GM18526 (cell line): ENCODE measurements around the gene C2orf68.

Source experiments
- POLR2A ChIP-seq: IDR thresholded peaks from 3 replicates; pipeline ENCODE4 v1.6.1; 2011; ENCODE audit not compliant: insufficient read length; ENCODE audit errors: extremely low read depth

Gene C2orf68

DNA sequence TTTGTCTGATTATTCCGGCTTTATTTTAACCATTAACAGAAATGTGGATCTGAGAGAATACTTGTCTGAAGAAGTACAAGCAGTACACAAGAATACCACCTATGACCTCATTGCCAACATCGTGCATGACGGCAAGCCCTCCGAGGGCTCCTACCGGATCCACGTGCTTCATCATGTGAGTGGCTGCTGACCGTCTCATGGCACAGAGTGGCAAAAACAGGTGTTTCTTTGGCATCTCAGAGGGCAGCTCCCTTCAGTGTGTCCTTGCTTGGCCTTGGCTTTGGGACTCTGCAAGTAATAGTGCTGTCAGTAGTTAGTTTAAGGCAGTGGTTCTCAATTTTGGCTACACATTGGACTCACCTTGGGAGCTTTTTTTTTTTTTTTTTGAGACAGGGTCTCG is 33.0 kb upstream of the C2orf68 start:
- no peak for TF ChIP-seq POLR2A

DNA sequence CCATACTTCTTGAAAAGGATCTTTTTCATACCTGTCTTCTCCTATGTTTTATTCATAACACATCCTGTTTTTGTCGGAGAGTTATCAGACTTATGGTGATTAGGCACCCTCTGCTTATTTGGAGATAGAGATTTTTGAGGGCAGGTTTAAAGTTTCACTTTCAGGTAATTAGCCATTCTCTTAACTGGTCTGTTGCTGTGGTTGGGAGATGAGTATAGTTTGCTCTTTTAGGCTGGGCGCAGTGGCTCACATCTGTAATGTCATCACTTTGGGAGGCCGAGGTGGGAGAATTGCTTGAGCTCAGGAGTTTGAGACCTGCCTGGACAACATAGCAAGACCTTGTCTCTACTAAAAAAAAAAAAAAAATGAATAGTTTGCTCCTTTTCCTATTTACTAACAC is 30.9 kb upstream of the C2orf68 start:
- TF ChIP-seq POLR2A: no peak

DNA sequence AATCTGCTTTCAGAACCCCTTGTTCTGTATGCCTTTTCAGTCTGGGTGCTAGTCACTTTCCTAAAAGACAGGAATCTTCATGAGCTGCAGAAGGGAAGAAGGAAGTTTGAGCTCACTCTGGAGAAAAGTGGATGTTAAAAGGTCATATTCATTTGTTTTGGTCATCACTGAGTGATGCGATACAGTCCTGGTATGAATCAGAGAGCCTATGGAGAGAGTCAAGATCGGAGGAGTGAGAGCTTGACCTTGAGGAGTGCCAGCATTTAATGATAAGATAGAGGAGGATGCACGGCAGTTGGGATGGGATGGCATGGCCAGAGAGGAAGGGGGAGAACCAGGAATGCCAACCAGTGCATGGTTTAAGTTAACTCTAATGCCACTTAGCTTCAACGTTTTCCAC is 23.8 kb upstream of the C2orf68 start:
- no peak for TF ChIP-seq POLR2A

DNA sequence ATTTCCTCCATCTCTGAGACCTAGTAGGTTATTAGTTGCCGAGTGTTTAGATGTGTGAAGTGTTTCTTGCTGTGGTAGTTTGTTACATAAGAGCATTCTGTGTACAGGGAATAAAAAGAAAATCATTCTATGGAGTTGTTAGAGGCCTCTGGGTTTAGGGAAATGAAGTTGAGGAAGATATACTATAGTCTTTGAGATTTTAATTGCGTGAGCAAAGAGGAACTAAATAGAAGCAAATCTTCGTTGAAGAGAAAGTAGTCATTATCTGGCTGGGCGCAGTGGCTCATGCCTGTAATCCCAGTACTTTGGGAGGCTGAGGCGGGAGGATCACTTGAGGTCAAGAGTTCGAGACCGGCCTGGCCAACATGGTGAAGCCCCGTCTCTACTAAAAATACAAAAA is 23.1 kb upstream of the C2orf68 start:
- no peak for TF ChIP-seq POLR2A

DNA sequence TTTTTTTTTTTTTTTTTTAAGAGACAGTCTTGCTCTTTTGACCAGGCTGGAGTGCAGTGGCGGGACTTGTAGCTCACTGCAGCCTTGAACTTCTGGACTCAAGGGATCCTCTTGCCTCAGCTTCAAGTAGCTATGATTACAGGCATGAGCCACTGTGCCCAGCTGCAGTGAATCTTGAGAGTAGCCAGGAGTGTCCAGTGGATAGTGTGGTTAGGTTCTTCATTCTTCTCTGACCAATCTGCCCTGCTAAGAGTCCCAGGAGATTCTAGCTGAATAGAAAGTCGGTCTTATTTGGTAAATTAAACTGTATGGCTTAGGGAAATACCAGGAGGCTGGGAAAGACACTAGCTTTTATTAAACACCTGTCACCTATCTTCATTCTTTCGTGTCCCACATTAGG is 19.4 kb upstream of the C2orf68 start:
- TF ChIP-seq POLR2A: no peak

DNA sequence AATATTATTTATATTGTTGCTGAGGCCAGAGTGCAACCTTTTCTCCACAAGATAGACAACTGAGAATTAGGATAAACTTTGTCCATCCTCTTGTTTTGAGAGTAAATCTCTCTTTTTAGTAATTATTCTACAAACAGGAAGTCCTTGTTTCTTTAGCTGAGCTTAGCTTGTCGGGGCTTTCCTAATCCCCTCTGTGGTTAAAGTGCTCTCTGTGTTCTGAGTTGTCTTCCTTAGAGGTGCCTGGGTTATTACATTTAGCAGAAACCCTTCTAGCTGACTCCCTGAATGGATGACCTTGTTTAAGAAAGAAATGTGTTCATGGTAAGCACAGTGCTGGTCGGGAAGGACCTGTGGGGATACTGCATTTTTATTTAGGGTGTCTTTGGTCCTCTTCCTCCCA is 16.8 kb upstream of the C2orf68 start:
- no peak for TF ChIP-seq POLR2A

DNA sequence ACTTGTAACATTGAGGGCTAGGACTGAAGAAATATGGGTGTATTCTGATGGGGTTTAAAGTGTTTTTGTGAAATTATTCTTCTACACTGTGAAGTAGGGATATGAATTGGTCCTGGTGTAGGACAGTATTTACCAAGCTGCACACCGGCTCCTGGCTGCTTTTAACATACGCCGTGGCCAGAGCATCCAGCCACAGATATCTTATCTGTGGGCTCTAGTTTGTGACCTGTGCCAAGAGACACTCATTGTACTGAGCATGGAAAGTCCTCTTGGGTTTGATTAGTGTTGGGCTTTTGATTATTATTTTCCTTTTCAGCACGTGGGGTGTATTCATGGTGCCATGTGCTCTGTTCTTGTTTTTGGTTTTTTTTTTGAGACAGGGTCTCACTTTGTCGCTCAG is 12.1 kb upstream of the C2orf68 start:
- no peak for TF ChIP-seq POLR2A

DNA sequence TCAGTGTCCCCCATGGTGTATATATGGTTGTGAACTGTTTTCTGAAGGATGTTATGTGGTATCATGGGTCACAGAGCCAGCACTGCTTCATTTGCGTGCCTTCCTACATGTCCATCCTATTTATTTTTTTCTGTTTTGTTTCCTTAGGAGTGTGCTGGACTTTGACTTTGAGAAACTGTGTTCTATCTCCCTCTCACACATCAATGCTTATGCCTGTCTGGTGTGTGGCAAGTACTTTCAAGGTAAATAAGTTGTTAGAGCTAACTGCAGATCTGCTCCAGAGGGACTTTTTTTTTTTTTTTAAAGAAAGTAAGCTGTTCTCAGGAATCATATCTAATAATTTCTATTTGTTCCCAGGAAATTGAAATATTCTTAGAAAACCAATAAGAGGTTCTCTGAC is 9.5 kb upstream of the C2orf68 start:
- no peak for TF ChIP-seq POLR2A

DNA sequence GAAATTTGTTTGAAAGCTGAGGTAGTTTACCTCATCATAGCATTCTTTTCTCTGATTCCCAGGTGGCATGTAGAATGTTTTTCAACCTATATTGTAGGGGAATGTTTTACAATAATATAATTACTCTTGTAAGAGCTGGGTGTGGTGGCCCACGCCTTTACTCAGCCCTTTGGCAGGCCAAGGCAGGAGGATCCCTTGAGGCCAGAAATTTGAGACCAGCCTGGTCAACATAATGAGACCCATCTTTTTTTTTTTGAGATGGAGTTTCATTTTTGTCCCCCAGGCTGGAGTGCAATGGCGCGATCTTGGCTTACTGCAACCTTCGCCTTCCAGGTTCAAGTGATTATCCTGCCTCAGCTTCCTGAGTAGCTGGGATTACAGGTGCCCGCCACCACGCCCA is 7.8 kb upstream of the C2orf68 start:
- no peak for TF ChIP-seq POLR2A

DNA sequence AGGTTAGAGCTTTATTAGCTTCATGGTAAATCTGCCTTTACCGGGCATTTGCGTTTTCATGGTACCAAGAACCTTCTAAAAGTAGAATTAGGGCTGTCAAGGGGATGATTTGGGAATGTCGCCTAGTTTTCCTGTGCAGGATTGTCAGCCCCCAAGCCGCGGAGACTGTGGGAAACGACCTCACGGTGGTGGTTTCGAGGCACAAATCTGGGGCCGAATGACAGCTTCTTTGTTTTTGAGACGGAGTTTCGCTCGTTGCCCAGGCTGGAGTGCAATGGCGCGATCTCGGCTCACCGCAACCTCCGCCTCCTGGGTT is 3.5 kb upstream of the C2orf68 start:
- no peak for TF ChIP-seq POLR2A

DNA sequence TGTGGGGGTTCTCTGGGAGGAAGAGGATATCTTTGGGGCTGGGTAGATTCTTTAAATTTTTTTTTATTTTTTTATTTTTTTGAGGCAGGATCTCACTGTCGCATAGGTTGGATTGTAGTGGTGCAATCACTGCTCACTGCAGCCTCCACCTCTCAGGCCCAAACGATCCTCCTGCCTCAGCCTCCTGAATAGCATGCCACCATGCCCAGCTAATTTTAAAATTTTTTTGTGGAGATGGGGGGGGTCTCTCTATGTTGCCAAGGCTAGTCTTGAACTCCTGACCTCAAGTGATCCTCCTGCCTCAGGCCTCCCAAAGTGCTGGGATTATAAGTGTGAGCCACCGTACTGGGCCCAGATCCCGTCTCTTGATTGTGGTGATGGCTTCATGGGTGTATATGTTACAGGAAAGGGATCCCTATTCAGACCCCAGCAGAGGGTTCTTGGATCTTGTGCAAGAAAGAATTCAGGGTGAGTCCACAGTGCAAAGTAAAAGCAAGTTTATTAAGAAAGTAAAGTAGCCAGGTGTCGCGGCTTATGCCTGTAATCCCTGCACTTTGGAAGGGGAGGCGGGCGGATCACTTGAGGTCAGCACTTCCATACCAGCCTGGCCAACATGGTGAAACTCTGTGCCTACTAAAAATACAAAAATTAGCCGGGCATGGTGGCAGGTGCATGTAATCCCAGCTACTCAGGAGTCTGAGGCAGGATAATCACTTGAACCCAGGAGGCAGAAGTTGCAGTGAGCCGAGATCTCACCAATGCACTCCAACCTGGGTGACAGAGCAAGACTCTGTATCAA is 2.0 kb upstream of the C2orf68 start:
- TF ChIP-seq POLR2A: no peak

DNA sequence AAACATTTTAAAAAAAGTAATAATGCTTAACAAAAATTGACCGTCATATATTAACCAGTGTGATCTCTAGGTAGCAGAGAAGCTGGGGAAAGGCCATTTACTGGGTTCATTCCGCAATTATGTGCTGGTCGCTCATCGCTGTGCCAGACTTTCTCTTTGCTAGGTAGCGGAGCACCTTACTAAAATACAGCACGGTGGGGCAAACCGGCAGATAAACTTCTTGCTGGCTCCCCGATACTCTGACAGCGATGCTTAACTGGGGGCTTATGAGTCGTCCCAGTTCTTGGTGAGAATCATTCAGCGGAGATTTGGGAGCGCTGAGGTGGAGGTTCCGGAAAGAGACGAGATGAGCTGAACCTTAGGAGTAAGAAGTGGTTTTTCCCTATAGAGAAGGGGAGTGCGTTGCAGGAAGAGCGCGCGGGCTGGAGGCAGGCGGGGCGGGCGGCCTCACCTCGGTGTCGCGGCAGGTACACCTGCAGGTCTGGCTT is 605 bp downstream of the C2orf68 start:
- TF ChIP-seq POLR2A: no peak

DNA sequence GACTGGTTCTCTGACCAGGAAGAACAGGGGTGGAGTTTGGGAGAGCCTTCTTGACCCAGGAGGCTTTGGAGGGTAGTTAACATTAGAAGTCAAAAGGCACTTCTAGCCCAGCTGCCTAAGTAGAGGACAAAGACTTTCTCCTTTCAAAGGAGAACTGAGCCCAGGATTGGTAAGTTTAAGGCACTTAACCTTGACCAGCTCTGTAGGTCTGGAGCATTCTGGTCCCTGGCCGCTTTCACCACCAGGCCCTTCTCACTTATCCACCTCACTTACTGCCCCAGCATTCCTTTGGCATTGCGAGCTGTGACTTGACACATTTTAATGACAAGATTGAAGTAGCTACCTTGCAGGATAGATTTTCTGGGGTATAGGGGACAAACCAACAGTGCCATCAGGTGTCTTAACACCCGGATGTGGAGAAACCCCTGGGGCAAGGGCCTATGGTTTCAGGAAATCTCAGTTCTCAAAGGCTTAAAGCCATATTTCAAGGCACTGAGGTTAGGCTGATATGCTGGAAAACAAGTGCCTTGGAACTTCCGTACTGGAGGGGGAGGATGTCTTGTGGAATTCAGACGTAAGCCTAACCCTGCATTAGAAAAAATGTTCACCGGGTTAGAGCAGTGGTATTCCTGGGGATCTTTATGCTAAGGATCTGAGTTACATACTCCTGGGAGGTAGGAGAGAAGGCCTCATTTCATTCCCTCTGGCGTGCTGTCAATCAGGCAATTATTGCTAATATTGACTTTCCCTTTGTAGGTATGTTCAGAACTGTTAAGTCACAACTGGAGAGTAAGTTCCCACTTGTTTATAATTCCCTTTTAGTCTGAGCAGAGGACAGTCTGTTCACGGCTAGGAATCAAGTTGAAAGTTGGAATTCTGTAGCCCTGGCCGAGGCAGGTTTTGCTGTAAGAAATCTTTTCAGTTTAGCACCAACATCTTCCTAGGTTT is 4.3 kb downstream of the C2orf68 start:
- no peak for TF ChIP-seq POLR2A

DNA sequence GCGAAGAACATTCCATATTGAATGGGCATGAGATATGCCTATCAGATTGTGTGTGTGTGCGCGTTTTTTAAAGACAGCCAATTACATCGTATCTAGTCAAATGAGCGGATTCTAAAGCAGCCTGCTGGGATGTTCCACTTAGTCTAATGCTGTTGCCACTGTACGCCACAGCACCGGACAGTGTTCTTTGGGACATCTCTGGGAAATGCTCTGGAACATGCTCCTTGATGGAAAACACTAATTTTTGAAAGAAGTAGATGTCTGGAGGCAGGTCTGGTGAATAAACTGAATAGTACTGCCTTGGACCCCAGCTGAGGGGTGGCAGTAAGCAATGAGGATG is 5.8 kb downstream of the C2orf68 start:
- TF ChIP-seq POLR2A: no peak

DNA sequence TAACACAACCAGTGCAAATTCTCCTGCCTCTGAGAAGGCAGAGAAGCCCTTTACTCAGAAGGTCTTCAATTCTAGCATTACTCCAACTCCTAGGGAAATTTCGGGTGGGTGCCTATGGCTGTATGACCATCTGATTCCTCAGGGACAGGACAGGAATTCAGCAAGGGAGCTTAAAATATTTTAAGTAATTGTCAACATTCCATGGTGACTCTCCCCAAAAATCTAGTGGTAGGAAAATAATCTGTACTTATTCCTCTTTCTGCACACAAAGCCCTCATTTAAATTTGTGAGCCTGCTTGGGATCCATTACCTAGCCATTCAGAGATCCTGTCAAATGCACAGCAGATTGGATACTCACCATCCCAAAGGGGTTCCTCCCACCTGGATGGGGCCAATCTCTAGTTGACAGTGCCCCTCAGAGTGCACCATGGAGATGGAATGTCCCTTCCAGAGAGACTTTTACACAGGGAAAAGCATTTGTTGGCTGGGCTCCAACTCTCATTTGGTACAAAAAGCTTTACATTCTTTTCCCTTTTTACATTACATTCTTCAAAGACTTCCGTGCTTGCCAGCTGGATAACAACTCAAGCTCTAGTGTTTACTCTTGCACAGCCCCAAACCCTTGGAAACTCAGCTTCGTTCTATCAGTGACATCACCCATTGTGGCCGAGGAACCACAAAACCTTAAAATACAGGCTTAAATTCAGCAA is 6.3 kb downstream of the C2orf68 start:
- TF ChIP-seq POLR2A: no peak
